Cardiac septum (tissue), 1 donor: ENCODE data around the gene CHN1. TPM values are rescaled to one million over a fixed set of nuclear protein-coding genes. Genes with fewer than 3 reads are reported as not detected.

ENCODE experiments used
- DNase-seq: peaks from one replicate; pipeline ENCODE4 v3.0.0-alpha.2; 2020; ENCODE audit warnings: low spot score
- intact Hi-C: fragments of 100-400 bp; cut with DNase I; formaldehyde crosslinking; loops from one replicate; pipeline ENCODE4 v1.14.0; 2022
- total RNA-seq: library from RNA; stranded (reverse); fragmentation: NEBNext Ultra II Directional; extraction: Animal tissue kit (Norgen Biotek cat#: 25700); gene quantifications from one replicate; pipeline ENCODE4 v1.2.1, GENCODE V29; 2021
- donor health status: DM: no; HTN: no; CAD: no.

The CHN1 gene
- total RNA-seq, 1 donor from 2014 or later: 23.8 TPM

- intact Hi-C loops: no loop called here
- DNase-seq: no peak
Measured at GRCh38 chr2:174846218-174846617, 159.0 kb downstream of the CHN1 start.

GRCh38 chr2:174844295-174844708 is 160.9 kb downstream of the CHN1 start:
- DNase-seq: no peak
- intact Hi-C loops: no loop called here

- intact Hi-C loops: no loop called here
- DNase-seq: no peak
Measured at GRCh38 chr2:174842496-174842895, 162.7 kb downstream of the CHN1 start.

DNA sequence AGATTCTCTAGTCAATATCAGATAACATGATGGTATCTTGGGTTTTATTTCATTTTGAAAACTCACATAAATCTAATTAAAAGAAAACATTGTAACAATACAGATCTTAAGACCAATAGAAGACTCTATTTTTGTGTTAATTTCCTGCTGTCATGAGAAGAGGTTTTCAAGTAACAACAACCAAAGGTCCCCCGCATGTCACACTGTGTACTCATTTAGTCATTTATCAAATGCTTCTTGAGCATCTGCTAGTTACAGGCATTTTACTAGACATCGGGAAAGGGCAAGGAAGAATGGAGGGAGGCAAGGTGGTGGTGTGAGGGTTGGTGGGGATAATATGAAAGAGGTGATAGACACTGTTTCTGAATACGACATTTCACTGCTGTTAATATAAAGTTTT is 163.2 kb downstream of the CHN1 start:
- DNase-seq: no peak
- intact Hi-C loops: no loop called here

DNA sequence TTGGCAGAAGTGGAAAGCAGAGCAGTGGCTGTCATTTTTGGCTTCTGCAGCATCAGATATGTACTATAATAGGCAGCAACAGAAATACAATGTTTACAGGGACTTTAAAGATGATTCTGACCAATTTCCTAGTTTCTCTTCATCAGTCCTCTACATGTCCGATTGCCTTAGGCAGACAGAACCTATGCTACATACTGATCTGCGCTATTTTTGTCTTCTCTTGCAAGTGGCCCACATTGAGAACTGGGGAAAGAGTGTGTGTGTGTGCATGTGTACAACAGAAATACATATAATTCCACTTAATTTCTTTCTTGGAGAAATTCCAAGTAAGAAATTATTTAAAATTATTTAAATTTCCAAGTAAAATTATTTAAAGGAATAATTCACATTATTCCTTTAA is 163.8 kb downstream of the CHN1 start:
- intact Hi-C loops: no loop called here

DNA sequence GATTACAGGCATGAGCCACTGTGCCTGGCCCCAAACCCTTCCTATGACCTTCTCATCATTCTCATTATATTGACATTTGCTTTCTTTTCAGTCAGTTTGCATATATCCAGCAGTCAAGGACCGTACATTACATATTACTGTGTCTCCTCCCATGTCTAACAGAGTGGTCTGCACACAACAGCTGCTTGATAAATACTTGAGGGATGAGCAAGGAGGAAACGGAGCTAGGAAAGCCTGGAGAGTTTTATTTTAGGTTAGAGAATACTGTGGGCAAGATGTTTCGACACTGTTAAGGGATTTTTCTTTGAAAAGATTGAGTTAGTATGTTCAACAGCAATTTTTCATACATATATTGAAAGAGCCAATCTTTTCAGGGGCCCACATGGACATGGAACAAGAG is 164.7 kb downstream of the CHN1 start:
- no peak for DNase-seq
- intact Hi-C loops: no loop called here

More for the DNA sequence above, 163.8 kb downstream of the CHN1 start:
- no peak for DNase-seq

- intact Hi-C loops: no loop called here
- DNase-seq: no peak
Measured at GRCh38 chr2:174839662-174840061, 165.5 kb downstream of the CHN1 start.

DNA sequence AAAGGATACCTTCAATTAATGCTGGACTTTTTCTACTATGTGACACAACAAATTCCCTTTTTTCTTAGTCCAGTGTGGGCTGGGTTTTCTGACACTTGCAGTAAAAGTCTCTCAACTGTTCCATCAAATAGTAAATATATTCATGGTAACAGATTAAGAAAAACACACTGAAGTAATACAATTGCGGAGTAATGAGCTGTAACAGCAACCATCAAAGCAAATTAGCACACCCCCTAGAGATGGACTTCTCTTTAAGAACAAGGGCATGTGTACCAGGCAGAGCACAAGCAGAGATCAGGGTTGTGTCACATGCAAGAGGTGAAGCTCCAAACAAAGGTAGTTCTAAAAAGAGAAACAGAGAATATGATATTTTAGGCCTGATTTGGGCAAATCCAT is 168.2 kb downstream of the CHN1 start:
- intact Hi-C loops: no loop called here
- no peak for DNase-seq

- DNase-seq: no peak
- intact Hi-C loops: no loop called here
Measured at GRCh38 chr2:174836377-174836994, 168.7 kb downstream of the CHN1 start.

DNA sequence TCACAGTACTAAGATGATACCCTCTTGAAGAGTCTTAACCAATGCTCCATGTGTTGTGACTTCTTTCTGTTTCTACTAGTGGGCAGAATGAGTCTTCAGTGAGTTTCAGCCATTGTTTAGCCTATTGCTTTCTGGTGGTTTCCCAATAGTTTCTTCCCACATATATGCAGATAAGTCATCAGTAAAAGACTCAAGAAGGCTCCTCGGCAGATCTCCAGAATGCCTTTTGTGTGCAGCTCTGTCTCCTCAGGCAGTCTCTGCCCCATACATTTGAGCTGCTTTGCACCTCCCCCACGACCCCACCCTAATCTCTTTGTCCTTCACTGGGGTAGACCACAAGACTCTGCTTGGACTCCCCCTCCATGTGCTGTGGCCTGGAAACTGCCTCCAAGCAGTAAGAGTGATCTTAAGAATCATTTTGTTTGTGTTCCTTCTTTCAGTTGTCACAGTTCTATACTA is 169.4 kb downstream of the CHN1 start:
- intact Hi-C loops: no loop called here
- DNase-seq: no peak

GRCh38 chr2:174833737-174834136 is 171.4 kb downstream of the CHN1 start:
- intact Hi-C loops: no loop called here
- no peak for DNase-seq

GRCh38 chr2:174830561-174830960 is 174.6 kb downstream of the CHN1 start:
- DNase-seq: no peak
- intact Hi-C loops: no loop called here

GRCh38 chr2:174829550-174829949 is 175.6 kb downstream of the CHN1 start:
- intact Hi-C loops: no loop called here
- DNase-seq: no peak

DNA sequence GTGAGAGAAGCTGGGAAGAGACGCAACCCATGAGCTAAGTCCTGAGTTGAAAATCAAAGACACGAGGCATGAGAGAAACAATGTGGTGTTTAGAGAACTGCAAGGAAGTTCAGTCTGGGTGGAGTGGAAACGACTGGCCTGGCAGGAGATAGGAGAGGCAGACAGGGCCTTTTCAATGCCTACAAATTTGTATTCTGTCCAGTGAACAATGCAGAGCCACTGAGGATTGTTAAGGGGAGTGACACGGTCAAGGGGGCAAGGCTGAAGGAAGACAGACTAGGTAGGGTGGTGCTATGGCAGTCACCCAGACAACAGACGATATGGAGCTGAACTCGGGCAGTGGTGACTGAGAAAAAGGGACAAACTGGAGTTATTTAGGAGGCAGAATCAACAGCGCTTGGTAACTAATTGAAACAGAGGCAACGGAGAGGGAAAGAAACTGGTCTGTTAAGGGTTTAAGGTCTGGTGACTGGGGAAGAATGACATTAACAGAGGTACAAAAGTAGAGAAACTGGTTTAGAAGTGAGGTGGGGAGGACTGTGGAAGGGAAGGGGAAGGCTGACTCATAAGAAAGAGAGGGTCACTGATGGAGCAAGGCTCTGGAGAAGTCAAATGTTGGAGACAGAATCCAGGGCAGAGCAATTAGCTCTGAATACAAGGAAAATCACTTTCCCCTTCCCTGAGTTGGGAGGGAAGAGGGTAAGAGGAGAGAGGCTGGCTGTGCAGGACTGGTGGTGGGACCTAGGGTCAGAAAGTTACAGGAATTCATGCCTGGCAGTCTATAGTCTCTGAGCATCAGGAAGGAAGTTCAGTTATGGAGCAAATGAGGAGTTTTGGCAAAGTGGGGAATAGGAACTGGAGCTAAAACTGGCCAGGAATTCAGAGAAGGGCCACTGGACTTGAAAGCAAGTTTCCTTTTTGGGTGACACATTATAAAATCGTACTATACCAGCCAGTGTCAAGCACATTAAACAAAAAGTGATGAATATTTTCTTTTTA is 177.5 kb downstream of the CHN1 start:
- intact Hi-C loops: no loop called here
- DNase-seq: no peak

DNA sequence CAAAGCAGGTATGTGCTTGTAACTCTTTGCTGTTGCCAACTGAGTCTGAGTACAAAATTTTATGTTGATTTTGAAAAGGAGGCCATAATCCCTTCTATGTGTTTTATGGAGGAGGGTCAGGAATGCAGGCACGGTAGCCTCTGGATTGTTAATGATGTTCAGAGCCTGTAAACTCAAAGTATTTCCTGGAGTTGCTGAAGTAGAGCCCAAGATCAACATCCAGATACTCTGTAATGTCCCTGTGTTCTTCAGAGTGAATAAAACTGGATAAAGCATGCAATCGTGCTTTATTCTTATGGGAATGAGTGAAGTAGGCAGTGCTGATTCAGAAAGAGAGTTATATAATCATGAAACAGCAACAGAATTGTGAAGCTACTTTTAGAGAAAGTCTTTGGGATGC is 179.1 kb downstream of the CHN1 start:
- intact Hi-C loops: no loop called here
- DNase-seq: no peak

GRCh38 chr2:174824068-174824467 is 181.1 kb downstream of the CHN1 start:
- no peak for DNase-seq
- intact Hi-C loops: no loop called here

DNA sequence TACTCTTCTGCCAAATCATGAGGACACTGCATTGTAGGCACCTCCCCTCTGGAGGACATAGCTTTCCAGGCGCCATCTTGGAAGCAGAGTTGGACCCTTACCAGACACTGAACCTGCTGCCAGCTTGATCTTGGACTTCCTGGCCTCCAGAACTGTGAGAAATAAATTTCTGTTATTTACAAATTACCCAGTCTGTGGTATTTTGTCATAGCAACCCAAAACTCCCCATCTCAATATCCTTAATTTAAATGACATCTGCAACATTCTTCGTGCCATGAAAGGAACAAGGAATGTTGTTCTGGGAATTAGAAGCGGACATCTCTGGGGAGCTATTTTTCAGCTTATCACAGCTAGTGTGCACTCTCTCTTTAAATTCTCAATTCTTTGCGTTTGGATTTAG is 183.6 kb downstream of the CHN1 start:
- intact Hi-C loops: no loop called here
- no peak for DNase-seq

DNA sequence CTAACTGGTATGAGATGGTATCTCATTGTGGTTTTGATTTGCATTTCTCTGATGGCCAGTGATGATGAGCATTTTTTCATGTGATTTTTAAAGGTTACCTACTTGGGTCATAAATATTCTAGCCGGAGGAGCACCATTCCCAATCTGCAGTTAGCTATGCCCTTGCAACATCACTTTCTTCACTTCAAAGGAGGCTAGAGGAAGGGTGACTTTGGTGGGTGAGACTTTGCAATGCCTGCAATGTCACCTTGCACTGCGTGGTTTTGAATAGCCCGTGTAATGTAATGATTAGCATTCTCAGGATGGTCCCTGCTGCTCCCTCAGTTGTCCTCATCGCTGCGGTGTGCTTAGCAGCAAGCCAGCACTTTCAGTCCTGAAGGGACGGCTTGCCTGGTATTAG is 184.8 kb downstream of the CHN1 start:
- no peak for DNase-seq
- intact Hi-C loops: no loop called here

DNA sequence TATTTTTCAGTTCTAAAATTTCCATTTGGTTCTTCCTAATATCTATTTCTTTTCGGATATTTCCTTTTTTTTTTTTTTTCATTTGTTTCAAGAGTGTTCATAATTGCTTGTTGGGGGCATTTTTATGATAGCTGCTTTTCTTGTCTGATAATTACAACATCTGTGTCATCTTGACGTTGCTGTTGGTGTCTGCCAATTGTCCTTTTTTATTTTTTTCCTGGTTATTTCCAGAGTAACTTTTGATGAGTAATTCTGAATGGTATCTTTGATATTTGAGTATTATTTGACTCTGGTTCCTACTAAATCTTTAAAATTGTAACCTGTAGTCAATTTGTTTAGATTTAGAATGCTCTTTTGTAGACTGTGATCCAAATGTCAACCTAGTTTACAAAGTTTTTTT is 189.7 kb downstream of the CHN1 start:
- no peak for DNase-seq
- intact Hi-C loops: no loop called here

DNA sequence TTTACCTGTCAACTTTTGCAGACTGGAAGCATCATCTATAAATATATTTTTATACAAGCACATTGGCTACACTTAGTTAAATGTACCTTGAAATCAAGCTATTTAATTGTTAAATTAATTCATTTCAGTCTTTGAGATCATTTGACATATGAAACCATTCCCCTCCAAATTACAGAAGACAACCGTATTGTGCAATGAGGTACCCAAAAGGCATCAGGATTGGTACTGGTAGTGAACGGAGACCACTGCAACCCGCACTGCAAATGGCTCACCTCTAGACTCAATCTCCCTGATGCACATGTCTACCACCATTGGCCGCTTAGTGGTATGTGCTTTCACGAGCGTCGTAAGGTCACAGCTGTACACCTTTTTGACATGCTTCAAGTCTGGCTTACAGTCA is 193.1 kb downstream of the CHN1 start:
- no peak for DNase-seq
- intact Hi-C loops: no loop called here

DNA sequence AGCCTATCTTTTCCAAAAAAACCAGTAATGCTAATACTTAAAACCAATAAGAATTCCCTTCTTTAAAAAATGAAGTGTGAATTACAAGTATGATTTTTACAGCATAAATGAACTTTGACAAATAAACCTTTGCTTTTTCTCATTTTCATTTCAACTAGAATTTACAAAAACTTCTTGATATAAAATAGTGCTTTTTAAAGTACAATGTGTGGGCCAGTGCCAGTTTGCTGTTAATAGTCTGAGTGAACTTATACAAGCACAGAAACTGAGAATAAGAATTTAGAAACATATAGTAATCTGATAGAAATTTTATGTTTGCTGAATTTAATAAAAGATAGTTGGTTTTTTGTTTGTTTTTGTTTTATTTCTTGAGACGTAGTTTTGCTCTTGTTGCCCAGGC is 197.2 kb downstream of the CHN1 start:
- intact Hi-C loops: no loop called here
- no peak for DNase-seq
